NCI-H345 treated with DMSO at 0.1 percent for 48 hours (cell line): Measurements from ENCODE around the gene TMEM130.

Experiments
- DNase-seq: peaks from one replicate; lab custom pipeline; 2025; ENCODE audit not compliant: unreplicated experiment; lab: John Stamatoyannopoulos, UW

The TMEM130 gene

DNA sequence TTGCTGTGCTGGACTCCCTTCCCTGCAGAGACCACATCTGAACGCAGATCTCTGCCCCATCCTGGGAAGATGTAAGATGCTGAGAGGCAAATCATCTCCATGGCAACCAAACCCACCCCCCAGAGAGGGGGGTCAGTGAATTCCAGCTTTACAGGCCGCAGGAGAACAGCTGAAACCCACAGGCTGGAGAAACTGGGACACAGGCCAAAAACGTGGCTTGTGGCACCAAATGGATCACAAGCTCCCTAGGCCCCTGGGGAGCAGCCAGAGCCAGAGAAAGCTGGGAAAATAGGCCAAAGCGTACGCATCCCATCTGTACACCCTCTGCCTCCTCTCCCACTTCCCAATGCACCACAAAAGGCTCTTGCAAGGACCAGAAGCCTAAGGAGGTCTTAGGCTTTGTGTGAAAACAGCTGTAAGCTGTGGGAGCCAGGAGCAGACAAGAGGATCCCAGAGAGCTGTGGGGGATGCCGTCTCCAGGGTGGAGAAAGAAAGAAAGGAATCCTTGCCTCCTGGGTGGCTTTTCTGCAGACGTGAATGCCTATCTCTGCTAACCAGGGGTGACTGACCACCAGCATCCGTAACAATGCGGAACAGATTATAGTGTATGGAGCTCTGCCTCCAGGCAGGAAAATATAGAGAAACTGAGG is 59.5 kb downstream of the TMEM130 start:
- peak; percentile 36 for DNase-seq

DNA sequence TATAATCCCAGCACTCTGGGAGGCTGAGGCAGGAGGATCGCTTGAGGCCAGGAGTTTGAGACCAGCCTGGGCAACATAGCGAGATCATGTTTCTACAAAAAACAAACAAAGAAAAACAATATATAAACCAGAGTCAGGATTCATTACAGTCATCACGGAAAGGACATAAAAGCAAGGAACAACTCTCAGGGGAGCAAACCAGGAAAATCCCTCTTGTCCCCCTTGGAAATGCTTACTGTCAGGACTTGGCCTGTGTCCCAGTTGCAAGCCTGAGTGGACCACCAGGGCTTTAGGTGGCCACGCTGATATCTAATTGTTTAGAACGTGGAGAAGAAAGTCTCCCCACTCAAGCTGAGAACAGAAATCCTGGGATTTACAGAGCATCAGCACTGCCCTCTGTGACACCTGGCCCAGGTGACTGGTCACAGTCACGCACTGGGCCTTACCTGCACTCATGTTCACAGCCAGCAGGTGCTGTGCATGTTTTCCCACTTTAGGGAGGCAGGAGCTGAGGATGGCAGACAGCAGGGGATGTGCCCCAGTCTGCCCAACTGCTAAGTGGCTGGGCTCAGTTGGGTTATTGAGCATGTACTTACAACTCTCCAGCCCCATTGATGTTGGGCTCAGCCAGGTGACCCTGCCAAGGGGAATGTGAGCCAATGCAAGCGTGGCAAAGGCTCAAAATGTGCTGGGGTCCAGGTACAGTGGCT is 60.9 kb downstream of the TMEM130 start:
- peak; percentile 78 for DNase-seq

DNA sequence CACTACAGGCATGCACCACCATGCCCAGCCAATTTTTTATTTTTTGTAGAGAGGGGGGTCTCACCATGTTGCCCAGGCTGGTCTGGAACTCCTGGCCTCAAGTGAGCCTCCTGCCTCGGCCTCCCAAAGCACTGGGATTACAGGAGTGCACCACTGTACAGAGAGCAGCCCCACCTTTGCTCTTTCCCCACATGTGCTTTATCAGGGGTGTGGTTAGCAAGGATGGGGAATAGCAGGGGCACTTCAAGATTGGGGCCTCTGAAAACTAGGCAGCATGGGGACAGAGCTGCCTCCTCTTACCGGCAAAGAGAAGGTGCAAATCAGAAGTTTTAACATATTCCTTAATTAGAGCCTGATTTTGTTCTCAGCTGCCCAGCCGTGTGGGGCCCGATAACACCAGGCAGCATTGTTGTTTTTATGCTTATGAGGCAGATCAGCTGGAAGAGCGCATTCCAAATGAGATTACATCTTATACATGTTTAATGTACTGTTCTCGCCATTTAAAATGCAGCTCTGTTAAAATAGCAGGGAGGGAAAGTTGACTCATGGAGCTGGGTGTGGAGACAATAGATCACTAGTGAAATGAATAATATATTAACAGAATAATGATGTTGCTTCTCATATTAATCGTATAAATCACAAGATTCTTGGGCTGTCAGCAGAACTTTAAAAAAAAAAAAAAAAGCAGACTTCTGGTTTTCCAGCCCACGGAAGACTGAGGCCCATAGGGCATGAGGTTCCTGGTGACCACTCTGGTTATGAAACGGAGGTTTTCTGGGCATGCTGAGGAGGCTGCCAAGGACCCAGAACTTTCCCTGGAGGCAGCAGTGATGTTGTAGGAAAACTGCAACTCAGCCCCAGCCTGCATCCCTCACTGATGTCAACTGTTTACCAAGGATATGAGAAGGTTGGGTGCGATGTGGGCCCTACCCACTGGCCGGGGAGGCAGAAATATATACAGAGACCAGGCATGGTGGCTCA is 62.5 kb downstream of the TMEM130 start:
- DNase-seq, result no peak

DNA sequence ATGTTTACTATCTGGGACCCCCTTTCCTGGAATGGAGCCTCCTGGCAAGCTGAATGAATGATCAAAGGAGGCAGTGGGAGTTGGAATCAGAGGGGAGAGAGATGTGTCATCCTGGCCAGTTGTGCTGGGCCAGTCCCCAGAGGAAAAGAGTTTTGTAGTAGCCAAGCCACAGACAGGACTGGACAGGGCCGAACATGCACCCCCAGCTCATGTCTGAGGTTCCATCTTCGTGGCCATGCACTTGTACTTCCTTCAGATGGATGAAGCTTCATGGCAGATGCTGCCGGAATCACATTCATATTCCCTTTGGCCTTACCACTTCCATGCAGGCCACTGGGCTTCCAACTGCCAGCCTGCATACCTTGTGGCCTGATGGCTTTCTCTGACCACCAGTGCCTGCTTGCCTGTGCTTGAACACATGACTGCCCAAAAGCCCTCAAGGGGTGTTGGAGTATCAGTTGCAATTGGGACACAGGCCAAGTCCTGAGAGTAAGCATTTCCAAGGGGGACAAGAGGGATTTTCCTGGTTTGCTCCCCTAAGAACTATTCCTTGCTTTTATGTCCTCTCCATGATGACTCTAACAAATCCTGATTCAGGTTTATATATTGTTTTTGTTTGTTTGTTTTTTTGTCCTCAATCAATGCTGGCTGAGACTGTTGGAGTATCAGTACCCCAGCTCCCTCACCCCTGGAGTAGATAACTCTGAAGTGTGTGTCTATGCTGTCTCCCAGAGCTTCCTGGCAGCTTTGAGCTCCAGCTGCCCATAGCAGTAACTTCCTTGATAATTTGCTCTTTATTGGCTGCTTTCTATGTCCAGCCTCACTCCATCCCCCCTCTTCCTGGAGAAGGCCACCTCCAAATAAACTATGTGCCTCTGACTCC is 63.6 kb downstream of the TMEM130 start:
- DNase-seq, result no peak

DNA sequence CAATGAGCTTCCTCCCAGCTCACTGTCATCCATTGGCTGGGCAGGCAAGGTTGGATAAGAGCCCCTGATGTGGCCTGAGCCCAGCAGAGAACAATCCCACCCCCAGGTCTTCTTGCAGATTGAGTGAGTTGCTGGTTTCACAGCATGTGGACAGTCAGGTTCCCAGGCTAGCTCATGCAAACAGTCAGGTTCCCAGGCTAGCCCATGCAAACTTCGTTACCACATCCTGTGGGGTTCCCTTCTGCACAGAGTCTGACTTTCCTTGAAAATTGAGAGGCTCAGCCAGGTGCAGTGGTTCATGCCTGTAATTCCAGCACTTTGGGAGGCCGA is 67.1 kb downstream of the TMEM130 start:
- no peak for DNase-seq

DNA sequence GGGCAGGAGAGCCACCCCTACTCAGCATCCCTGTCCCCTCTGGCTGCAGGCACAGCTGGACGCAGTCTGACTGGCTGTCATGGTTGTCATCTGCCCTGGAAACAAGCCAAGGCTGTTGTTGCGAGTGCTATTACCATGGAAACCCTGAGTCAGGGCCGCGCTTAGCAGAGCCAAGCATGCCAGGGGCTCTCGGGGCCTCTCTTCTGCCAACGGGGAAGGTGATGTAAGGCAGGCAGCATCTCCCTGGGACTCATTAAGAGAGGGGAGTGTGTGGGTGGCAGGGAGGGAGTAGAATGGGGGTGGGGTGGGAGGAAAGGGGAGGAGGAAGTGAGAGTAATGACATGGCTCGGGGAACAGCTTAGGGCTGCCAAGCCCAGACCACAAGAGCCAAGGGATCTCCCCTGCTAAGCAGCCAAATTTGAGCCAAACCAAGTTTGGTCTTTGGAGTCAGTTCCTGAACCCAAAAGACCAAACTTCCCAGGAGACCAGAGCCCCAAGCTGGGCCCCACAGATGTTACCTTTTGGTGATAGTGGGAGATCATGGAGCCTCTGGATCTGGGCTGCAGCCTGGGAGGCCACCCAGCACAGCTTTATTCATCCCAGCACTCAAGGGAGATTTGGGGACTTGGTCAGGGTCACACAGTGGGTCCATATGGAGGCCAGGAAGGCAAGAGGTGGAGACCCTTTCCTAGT is 67.6 kb downstream of the TMEM130 start:
- DNase-seq, result peak; percentile 93

DNA sequence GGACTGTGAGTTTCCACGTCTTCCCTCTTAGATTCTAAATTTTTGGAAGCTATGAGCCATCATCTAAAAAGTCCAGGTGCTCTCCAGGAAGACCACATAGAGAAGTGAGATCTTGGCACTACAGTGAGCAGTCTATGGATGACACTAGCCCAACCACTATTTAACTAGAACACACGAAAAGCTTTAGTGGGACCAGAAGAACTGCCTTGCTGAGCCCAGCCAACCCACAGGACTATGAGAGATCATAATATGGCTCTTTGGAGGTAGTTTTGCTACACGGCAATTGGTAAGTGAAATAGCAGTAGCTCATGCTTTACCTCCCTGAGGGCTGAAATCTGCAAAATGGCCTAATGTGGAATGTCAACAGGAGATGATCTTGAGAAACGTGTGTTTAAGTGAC is 68.8 kb downstream of the TMEM130 start:
- DNase-seq, result no peak

DNA sequence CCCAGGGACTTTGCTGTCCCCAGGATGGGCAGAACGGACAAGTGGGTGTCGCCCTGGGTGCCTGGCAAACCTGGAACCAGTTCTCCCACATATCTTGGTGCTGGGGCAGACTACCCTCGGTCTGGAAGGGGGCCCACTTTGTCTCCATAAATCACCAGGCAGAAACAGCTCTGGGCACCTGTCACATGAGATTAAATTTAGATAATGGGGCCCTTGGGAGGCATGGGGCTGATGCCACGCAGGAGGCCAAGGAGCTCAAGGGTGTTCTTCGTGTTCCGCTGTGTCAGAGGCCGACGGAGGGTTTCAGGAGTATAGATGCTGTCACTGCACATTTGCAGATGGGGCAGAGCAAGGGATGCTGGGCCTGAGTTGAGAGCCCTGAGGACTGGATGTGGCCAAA is 72.7 kb downstream of the TMEM130 start:
- DNase-seq, result no peak
